ENCODE results near the gene ZMIZ1.

Gene ZMIZ1

GRCh38 chr10:79103129-79103528 lies 34.4 kb downstream of the ZMIZ1 start:
- Histone ChIP-seq H3K4me3 (ENCODE audit: low read depth, low read length) (no peak overlapping the region), H3K27me3 (ENCODE audit: insufficient read depth, low read depth, severe bottlenecking) (no peaks in the 10 kb centered on the region), H3K9me3 (ENCODE audit: severe bottlenecking) (no peaks in the 10 kb centered on the region), H3K36me3 (no peaks in the 10 kb centered on the region), H3K27ac (peak overlapping the region; percentile 88)
- no peak for DNase-seq
- TF ChIP-seq CTCF (IDR thresholded peaks at IDR 0.05; ENCODE audit: low read depth, low read length): no peak

GRCh38 chr10:79103585-79103984 lies 34.8 kb downstream of the ZMIZ1 start:
- H3K27ac ChIP-seq: no peak overlapping the region; the same call in 1 of the 2 replicates
- H3K27me3 ChIP-seq (ENCODE audit: insufficient read depth, low read depth, severe bottlenecking): no peaks in the 10 kb centered on the region
- no peak for TF ChIP-seq CTCF (IDR thresholded peaks at IDR 0.05; ENCODE audit: low read depth, low read length)
- no peaks in the 10 kb centered on the region for H3K36me3 ChIP-seq
- no peak for DNase-seq
- H3K4me3 ChIP-seq (ENCODE audit: low read depth, low read length): no peak overlapping the region
- no peaks in the 10 kb centered on the region for H3K9me3 ChIP-seq (ENCODE audit: severe bottlenecking)

- TF ChIP-seq CTCF (IDR thresholded peaks at IDR 0.05; ENCODE audit: low read depth, low read length): no peak
- DNase-seq: no peak
- H3K4me3 ChIP-seq (ENCODE audit: low read depth, low read length): no peak overlapping the region
- H3K9me3 ChIP-seq (ENCODE audit: severe bottlenecking): no peaks in the 10 kb centered on the region
- H3K27ac ChIP-seq: no peak overlapping the region
- H3K36me3 ChIP-seq: no peaks in the 10 kb centered on the region
- no peaks in the 10 kb centered on the region for H3K27me3 ChIP-seq (ENCODE audit: insufficient read depth, low read depth, severe bottlenecking)
These were observed 36.5 kb downstream of the ZMIZ1 start for GRCh38 chr10:79105150-79105739.

- no peak for DNase-seq
- H3K27ac ChIP-seq: no peak overlapping the region
- no peaks in the 10 kb centered on the region for H3K9me3 ChIP-seq (ENCODE audit: severe bottlenecking)
- no peaks in the 10 kb centered on the region for H3K36me3 ChIP-seq
- no peaks in the 10 kb centered on the region for H3K27me3 ChIP-seq (ENCODE audit: insufficient read depth, low read depth, severe bottlenecking)
- no peak overlapping the region for H3K4me3 ChIP-seq (ENCODE audit: low read depth, low read length)
- no peak for TF ChIP-seq CTCF (IDR thresholded peaks at IDR 0.05; ENCODE audit: low read depth, low read length)
These were observed 37.1 kb downstream of the ZMIZ1 start for GRCh38 chr10:79105818-79106217.

- DNase-seq: no peak
- no peak for TF ChIP-seq CTCF (IDR thresholded peaks at IDR 0.05; ENCODE audit: low read depth, low read length)
These were observed 37.7 kb downstream of the ZMIZ1 start for GRCh38 chr10:79106256-79107050.

More at GRCh38 chr10:79106256-79107050, 37.7 kb downstream of the ZMIZ1 start:
- Histone ChIP-seq H3K36me3 (no peaks in the 10 kb centered on the region), H3K4me3 (ENCODE audit: low read depth, low read length) (no peak overlapping the region), H3K9me3 (ENCODE audit: severe bottlenecking) (no peaks in the 10 kb centered on the region), H3K27me3 (ENCODE audit: insufficient read depth, low read depth, severe bottlenecking) (no peaks in the 10 kb centered on the region), H3K27ac (no peak overlapping the region)

Data from WERI-Rb-1 (cell line).